ENCODE results near the gene SLC2A10.

Gene SLC2A10

GRCh38 chr20:46683939-46684750 lies 25.3 kb upstream of the SLC2A10 start:
- no peak for TF ChIP-seq CTCF (IDR thresholded peaks at IDR 0.05; ENCODE audit: low read depth, low read length)
- H3K4me3 ChIP-seq (ENCODE audit: low read depth, low read length), result peak overlapping the region; percentile 55

- no peak for TF ChIP-seq CTCF (IDR thresholded peaks at IDR 0.05; ENCODE audit: low read depth, low read length)
- H3K4me3 ChIP-seq (ENCODE audit: low read depth, low read length), result peak overlapping the region; percentile 87
These were observed 21.0 kb upstream of the SLC2A10 start for GRCh38 chr20:46688151-46689081.

GRCh38 chr20:46689082-46689753 lies 20.2 kb upstream of the SLC2A10 start, which contains the start of gene TP53RK:
TP53RK (minus strand) TSS chr20:46689444; CDS start chr20:46689414, 30 bp downstream.
- H3K4me3 ChIP-seq (ENCODE audit: low read depth, low read length), result peak within 1 kb of the TSS; percentile 87
- TF ChIP-seq CTCF (IDR thresholded peaks at IDR 0.05; ENCODE audit: low read depth, low read length), result no peak

GRCh38 chr20:46689754-46690085 lies 19.7 kb upstream of the SLC2A10 start:
- H3K4me3 ChIP-seq (ENCODE audit: low read depth, low read length), result peak overlapping the region; percentile 87
- no peak for TF ChIP-seq CTCF (IDR thresholded peaks at IDR 0.05; ENCODE audit: low read depth, low read length)

GRCh38 chr20:46690219-46691106 lies 19.0 kb upstream of the SLC2A10 start:
- peak overlapping the region; percentile 87 for H3K4me3 ChIP-seq (ENCODE audit: low read depth, low read length)
- no peak for TF ChIP-seq CTCF (IDR thresholded peaks at IDR 0.05; ENCODE audit: low read depth, low read length)

- no peak for TF ChIP-seq CTCF (IDR thresholded peaks at IDR 0.05; ENCODE audit: low read depth, low read length)
- no peak overlapping the region for H3K4me3 ChIP-seq (ENCODE audit: low read depth, low read length)
These were observed 18.3 kb upstream of the SLC2A10 start for GRCh38 chr20:46691196-46691595.

All from WI38 (cell line).